GM21360 (cell line): Measurements from ENCODE around the gene DDX41.
"Not testable (repeated sequence)": the region's sequence is repeated elsewhere in the genome, so short reads cannot be mapped to it uniquely, and the experiment has no call there.

Source experiments
- ATAC-seq: cut with Tn5 transposase; IDR thresholded peaks from one replicate; pipeline ENCODE4 v1.9.1; 2021; ENCODE audit warnings: mild to moderate bottlenecking, moderate library complexity; ENCODE audit not compliant: unreplicated experiment

The DDX41 gene

GRCh38 chr5:177537389-177538361 lies 20.9 kb upstream of the DDX41 start:
- ATAC-seq: no peak

- ATAC-seq: no peak
These were observed 19.6 kb upstream of the DDX41 start for GRCh38 chr5:177536386-177536785.

GRCh38 chr5:177535125-177535524 lies 18.4 kb upstream of the DDX41 start:
- no peak for ATAC-seq

- ATAC-seq: not testable (repeated sequence)
These were observed 17.7 kb upstream of the DDX41 start for GRCh38 chr5:177534433-177534832.

GRCh38 chr5:177531209-177531940 lies 14.6 kb upstream of the DDX41 start:
- no peak for ATAC-seq

- no peak for ATAC-seq
These were observed 13.9 kb upstream of the DDX41 start for GRCh38 chr5:177530638-177531037.

- ATAC-seq: no peak
These were observed 12.8 kb upstream of the DDX41 start for GRCh38 chr5:177529247-177530203.

- no peak for ATAC-seq
These were observed 11.9 kb upstream of the DDX41 start for GRCh38 chr5:177528631-177529030.

GRCh38 chr5:177527595-177527994 lies 10.8 kb upstream of the DDX41 start:
- no peak for ATAC-seq

- ATAC-seq: no peak
These were observed 10.0 kb upstream of the DDX41 start for GRCh38 chr5:177526791-177527190.

GRCh38 chr5:177526191-177526590 lies 9.4 kb upstream of the DDX41 start:
- ATAC-seq: no peak

GRCh38 chr5:177524941-177525655 lies 8.3 kb upstream of the DDX41 start:
- no peak for ATAC-seq

GRCh38 chr5:177524539-177524900 lies 7.8 kb upstream of the DDX41 start:
- no peak for ATAC-seq

GRCh38 chr5:177523711-177524538 lies 7.2 kb upstream of the DDX41 start:
- no peak for ATAC-seq

GRCh38 chr5:177520916-177521513 lies 4.3 kb upstream of the DDX41 start:
- ATAC-seq: no peak

GRCh38 chr5:177520271-177520670 lies 3.5 kb upstream of the DDX41 start:
- no peak for ATAC-seq

GRCh38 chr5:177519463-177520235 lies 2.9 kb upstream of the DDX41 start:
- ATAC-seq: no peak

- ATAC-seq: no peak
These were observed 1.2 kb downstream of the DDX41 start for GRCh38 chr5:177515580-177515979.
